ENCODE measurements around the gene WWOX.

Gene WWOX

GRCh38 chr16:79206889-79207288, 1107.4 kb downstream of the WWOX start:
- Histone ChIP-seq H3K4me3 (no peak overlapping the region), H3K36me3 (no peaks in the 10 kb centered on the region), H3K9me3 (no peaks in the 10 kb centered on the region), H3K27ac (no peak overlapping the region), H3K4me1 (no peaks in the 10 kb centered on the region), H3K27me3 (no peaks in the 10 kb centered on the region)
- no peak for DNase-seq
- no peak for TF ChIP-seq CTCF (IDR thresholded peaks at IDR 0.05)
- intact Hi-C loops (cut with DNase I; ENCODE audit: low total_unique reads), result no loop called here

GRCh38 chr16:79209308-79209707, 1109.9 kb downstream of the WWOX start:
- intact Hi-C loops (cut with DNase I; ENCODE audit: low total_unique reads), result no loop called here
- no peak overlapping the region for H3K27ac ChIP-seq
- no peak overlapping the region for H3K4me3 ChIP-seq
- peaks cover 0 to 9% (median 0%) of the 10 kb centered on the region in 3 donors for H3K9me3 ChIP-seq
- no peaks in the 10 kb centered on the region for H3K36me3 ChIP-seq
- no peaks in the 10 kb centered on the region for H3K27me3 ChIP-seq
- no peak for TF ChIP-seq CTCF (IDR thresholded peaks at IDR 0.05)
- no peaks in the 10 kb centered on the region for H3K4me1 ChIP-seq
- DNase-seq, result no peak

- H3K27ac ChIP-seq, result no peak overlapping the region
- peaks cover 0 to 15% (median 0%) of the 10 kb centered on the region in 3 donors for H3K9me3 ChIP-seq
- H3K4me3 ChIP-seq, result no peak overlapping the region
- no peaks in the 10 kb centered on the region for H3K27me3 ChIP-seq
- no peaks in the 10 kb centered on the region for H3K36me3 ChIP-seq
- intact Hi-C loops (cut with DNase I; ENCODE audit: low total_unique reads), result no loop called here
- no peaks in the 10 kb centered on the region for H3K4me1 ChIP-seq
- no peak for DNase-seq
- no peak for TF ChIP-seq CTCF (IDR thresholded peaks at IDR 0.05)
Measured at GRCh38 chr16:79210607-79211006, 1111.2 kb downstream of the WWOX start.

- H3K36me3 ChIP-seq, result no peaks in the 10 kb centered on the region
- no peaks in the 10 kb centered on the region for H3K27me3 ChIP-seq
- H3K4me3 ChIP-seq, result no peak overlapping the region
- H3K4me1 ChIP-seq, result no peaks in the 10 kb centered on the region
- TF ChIP-seq CTCF (IDR thresholded peaks at IDR 0.05), result no peak
- peaks cover 0 to 15% (median 0%) of the 10 kb centered on the region in 3 donors for H3K9me3 ChIP-seq
- no peak overlapping the region for H3K27ac ChIP-seq
- no peak for DNase-seq
- intact Hi-C loops (cut with DNase I; ENCODE audit: low total_unique reads), result no loop called here
Measured at GRCh38 chr16:79211586-79211985, 1112.1 kb downstream of the WWOX start.

GRCh38 chr16:79212114-79212791, 1112.8 kb downstream of the WWOX start:
- H3K36me3 ChIP-seq, result no peaks in the 10 kb centered on the region
- no peaks in the 10 kb centered on the region for H3K27me3 ChIP-seq
- no peaks in the 10 kb centered on the region for H3K4me1 ChIP-seq
- intact Hi-C loops (cut with DNase I; ENCODE audit: low total_unique reads), result no loop called here
- TF ChIP-seq CTCF (IDR thresholded peaks at IDR 0.05), result no peak
- no peak for DNase-seq
- H3K9me3 ChIP-seq, result peaks cover 0 to 15% (median 0%) of the 10 kb centered on the region in 3 donors
- no peak overlapping the region for H3K27ac ChIP-seq
- no peak overlapping the region for H3K4me3 ChIP-seq

Measured in tibial artery (tissue), 4 donors.